HCT116 (cell line): ENCODE results near the gene TFDP1. TPM values are rescaled to one million over a fixed set of nuclear protein-coding genes. Genes with fewer than 3 reads are reported as not detected.

Source experiments
- ATAC-seq: fragments of 200-7000 bp; cut with Tn5 transposase; 2 replicates; pipeline ENCODE4 v1.9.1; 2020; ENCODE audit warnings: mild to moderate bottlenecking, moderate library complexity
- BruUV-seq: library from RNA; stranded (reverse); fragments of 400-500 nt; replicated peaks from 2 replicates; lab custom pipeline; 2021; lab: Mats Ljungman, UMichigan
- CTCF ChIA-PET: fragments of 300-600 bp; sonication (Branson Sonifier 250); formaldehyde crosslinking; loops from one replicate; lab custom pipeline; 2021; ENCODE audit warnings: antibody characterized with exemption; lab: Charles Lee
- POLR2A ChIA-PET: fragments of 300-600, 350-600 bp; sonication (Branson Sonifier 250); formaldehyde crosslinking; loops from one replicate; lab custom pipeline; 2021; ENCODE audit warnings: antibody characterized with exemption; lab: Charles Lee
- RAD21 ChIA-PET, 2 experiments: fragments of 300-600 bp; sonication (Branson Sonifier 250); formaldehyde crosslinking; loops; one replicate each; lab custom pipeline; 2023; ENCODE audit warnings: low total read pairs in 2 of 2; ENCODE audit not compliant: uncharacterized antibody in 2 of 2, unreplicated experiment in 2 of 2, low non-redundant PET in 1 of 2; lab: Charles Lee
- DNase-seq: peaks from one replicate; pipeline ENCODE4 v3.0.0-alpha.2; 2010; ENCODE audit warnings: low read depth, low spot score
- H2AFZ ChIP-seq: fragments of 200-600 bp; shearing (Covaris generic), sonication (generic); 2 replicates; pipeline ENCODE4 v1.6.1; 2017; ENCODE audit warnings: low read depth, mixed run types, mixed read lengths, antibody characterized with exemption, low read length; ENCODE audit not compliant: poor library complexity, severe bottlenecking
- H3K27ac ChIP-seq: 2 replicates; pipeline ENCODE4 v1.5.1; 2012; ENCODE audit warnings: low read depth, low read length
- H3K27me3 ChIP-seq: fragments of 200-600 bp; sonication (generic); 2 replicates; pipeline ENCODE4 v1.6.1; 2016; ENCODE audit warnings: mixed run types, low read length, mixed read lengths; ENCODE audit not compliant: insufficient read depth
- H3K36me3 ChIP-seq, 2 experiments: fragments of 200-500 bp in 1 of 2; fragments of 200-600 bp in 1 of 2; sonication (Bioruptor generic) in 1 of 2; sonication (generic) in 1 of 2; 2 replicates each; pipeline versions ENCODE4 v1.5.1 to v1.6.1; 2014 to 2016; ENCODE audit warnings: low read length in 2 of 2, inconsistent platforms in 1 of 2, mixed read lengths in 1 of 2, mixed run types in 1 of 2; ENCODE audit not compliant: insufficient read depth in 2 of 2, control insufficient read depth in 1 of 2
- H3K4me1 ChIP-seq, 2 experiments: fragments of 200-600 bp in 1 of 2; sonication (generic) in 1 of 2; 2 replicates each; pipeline versions ENCODE4 v1.5.1 to v1.6.1; 2012 to 2017; ENCODE audit warnings: low read length in 2 of 2, inconsistent platforms in 1 of 2, mild to moderate bottlenecking in 1 of 2, mixed read lengths in 1 of 2, mixed run types in 1 of 2, moderate library complexity in 1 of 2; ENCODE audit not compliant: insufficient read depth in 2 of 2, control insufficient read depth in 1 of 2
- H3K4me2 ChIP-seq: fragments of 200-600 bp; sonication (generic); 2 replicates; pipeline ENCODE4 v1.6.1; 2017; ENCODE audit warnings: mixed run types, low read length, mixed read lengths
- H3K4me3 ChIP-seq, 2 experiments: fragments of 200-600 bp in 1 of 2; sonication (generic) in 1 of 2; replicated peaks in 1 of 2; 2 replicates each; pipeline ENCODE4 v1.5.1; 2011 to 2016; ENCODE audit warnings: low read length in 2 of 2, control low read depth in 1 of 2, low read depth in 1 of 2, mild to moderate bottlenecking in 1 of 2, mixed read lengths in 1 of 2, mixed run types in 1 of 2
- H3K79me2 ChIP-seq: fragments of 200-600 bp; sonication (generic); 2 replicates; pipeline ENCODE4 v1.6.1; 2017; ENCODE audit warnings: mild to moderate bottlenecking, mixed run types, low read length, moderate library complexity, mixed read lengths; ENCODE audit not compliant: insufficient read depth
- H3K9ac ChIP-seq: fragments of 200-600 bp; sonication (generic); 2 replicates; pipeline ENCODE4 v1.6.1; 2016; ENCODE audit warnings: low read length, mixed read lengths
- H3K9me2 ChIP-seq: fragments of 200-600 bp; sonication (generic), shearing (Covaris generic); 2 replicates; pipeline ENCODE4 v1.6.1; 2017; ENCODE audit warnings: mixed run types, mild to moderate bottlenecking, moderate library complexity; ENCODE audit not compliant: insufficient read depth
- H3K9me3 ChIP-seq, 2 experiments: fragments of 200-500 bp in 1 of 2; fragments of 200-600 bp in 1 of 2; sonication (Bioruptor generic) in 1 of 2; sonication (generic) in 1 of 2; 2 replicates each; pipeline ENCODE4 v1.6.1; 2014 to 2017; ENCODE audit warnings: low read length in 2 of 2, mixed read lengths in 2 of 2, inconsistent platforms in 1 of 2, low read depth in 1 of 2, mild to moderate bottlenecking in 1 of 2, mixed run types in 1 of 2, moderate library complexity in 1 of 2; ENCODE audit not compliant: control insufficient read depth in 1 of 2, insufficient read depth in 1 of 2
- H4K20me1 ChIP-seq: fragments of 200-600 bp; sonication (generic), shearing (Covaris generic); 2 replicates; pipeline ENCODE4 v1.6.1; 2017; ENCODE audit warnings: mixed run types, mild to moderate bottlenecking, moderate library complexity; ENCODE audit not compliant: insufficient read depth
- CBX3 ChIP-seq: IDR thresholded peaks from 2 replicates; pipeline ENCODE4 v1.6.1; 2012; ENCODE audit warnings: low read depth
- CEBPB ChIP-seq: IDR thresholded peaks from 2 replicates; pipeline ENCODE4 v1.6.1; 2012; ENCODE audit warnings: low read depth
- CTCF ChIP-seq, 3 experiments: fragments of 200-600 bp in 1 of 3; sonication (generic) in 1 of 3; IDR thresholded peaks in 2 of 3; conservative IDR thresholded peaks in 1 of 3; 2 replicates each; pipeline ENCODE4 v1.5.1; 2012 to 2017; ENCODE audit warnings: low read depth in 2 of 3, low read length in 2 of 3, antibody characterized with exemption in 1 of 3, borderline replicate concordance in 1 of 3, control low read depth in 1 of 3, mild to moderate bottlenecking in 1 of 3, mixed read lengths in 1 of 3, mixed run types in 1 of 3, moderate library complexity in 1 of 3; ENCODE audit not compliant: insufficient read depth in 1 of 3
- EGR1 ChIP-seq: IDR thresholded peaks from 2 replicates; pipeline ENCODE4 v1.6.1; 2012; ENCODE audit warnings: low read depth
- EZH2 ChIP-seq: fragments of 200-600 bp; sonication (generic); IDR thresholded peaks from 2 replicates; pipeline ENCODE4 v1.6.1; 2017; ENCODE audit warnings: antibody characterized with exemption, mixed run types
- EZH2phosphoT487 ChIP-seq: fragments of 200-600 bp; IDR thresholded peaks from 2 replicates; pipeline ENCODE4 v1.6.1; 2018; ENCODE audit warnings: antibody characterized with exemption, borderline replicate concordance
- FOSL1 ChIP-seq: IDR thresholded peaks from 2 replicates; pipeline ENCODE4 v1.6.1; 2012; ENCODE audit warnings: low read depth
- JUND ChIP-seq: IDR thresholded peaks from 2 replicates; pipeline ENCODE4 v1.6.1; 2012
- POLR2A ChIP-seq: IDR thresholded peaks from 2 replicates; pipeline ENCODE4 v1.7.0; 2011; ENCODE audit warnings: borderline replicate concordance; ENCODE audit not compliant: insufficient read depth, insufficient read length; ENCODE audit errors: extremely low read depth
- POLR2AphosphoS5 ChIP-seq: IDR thresholded peaks from 2 replicates; pipeline ENCODE4 v1.6.1; 2011; ENCODE audit warnings: mild to moderate bottlenecking, low read depth, low read length, moderate library complexity
- RAD21 ChIP-seq: IDR thresholded peaks from 2 replicates; pipeline ENCODE4 v1.6.1; 2012; ENCODE audit warnings: low read depth, mild to moderate bottlenecking
- REST ChIP-seq: IDR thresholded peaks from 2 replicates; pipeline ENCODE4 v1.6.1; 2012; ENCODE audit warnings: low read depth
- SIN3A ChIP-seq: IDR thresholded peaks from 2 replicates; pipeline ENCODE4 v1.6.1; 2012; ENCODE audit warnings: low read depth
- TCF7L2 ChIP-seq: IDR thresholded peaks from 2 replicates; pipeline ENCODE4 v1.7.0; 2011; ENCODE audit warnings: borderline replicate concordance, inconsistent platforms; ENCODE audit not compliant: insufficient read depth, insufficient read length; ENCODE audit errors: extremely low read depth
- ZBTB33 ChIP-seq: IDR thresholded peaks from 2 replicates; pipeline ENCODE4 v1.6.1; 2011; ENCODE audit warnings: mild to moderate bottlenecking, low read length, moderate library complexity; ENCODE audit not compliant: insufficient replicate concordance; ENCODE audit errors: extremely low read depth
- ZFX ChIP-seq: fragments of 450-650 bp; IDR thresholded peaks from 2 replicates; pipeline ENCODE4 v1.6.1; 2017
- intact Hi-C: fragments of 100-400 bp; cut with micrococcal nuclease; formaldehyde crosslinking; loops from 2 replicates; pipeline ENCODE4 v1.10.0; 2022
- total RNA-seq: library from RNA; stranded (reverse); gene quantifications from one replicate; pipeline ENCODE4 v1.2.1, GENCODE V29; 2021; ENCODE audit not compliant: unreplicated experiment

TFDP1 gene
- total RNA-seq, 1 experiment from 2014 or later: 169 TPM

GRCh38 chr13:113550453-113550852 lies 34.1 kb upstream of the TFDP1 start:
- intact Hi-C loops: no loop called here
- ChIA-PET CTCF (no interaction called here), RAD21 (no interaction called here), POLR2A (no interaction called here)
- Histone ChIP-seq H3K9ac (no peak overlapping the region), H3K79me2 (0 out of 2 replicates have a peak, but pooled peaks cover 3% of the 10 kb centered on the region), H3K27ac (no peak overlapping the region), H3K36me3 (no peaks in the 10 kb centered on the region; a peak in 1 of 4 replicates), H3K27me3 (no peaks in the 10 kb centered on the region), H4K20me1 (no peaks in the 10 kb centered on the region), H2AFZ (no peak overlapping the region), H3K9me3 (no peaks in the 10 kb centered on the region), H3K4me2 (no peak overlapping the region), H3K4me3 (no peak overlapping the region), H3K9me2 (no peaks in the 10 kb centered on the region), H3K4me1 (no peaks in the 10 kb centered on the region)
- no peak for DNase-seq
- ATAC-seq: no peak
- BruUV-seq: no TSS peak
- TF ChIP-seq REST: no peak
- no peak for TF ChIP-seq ZBTB33
- TF ChIP-seq POLR2A: no peak
- TF ChIP-seq RAD21: no peak
- no peak for TF ChIP-seq EZH2phosphoT487
- TF ChIP-seq POLR2AphosphoS5: no peak
- TF ChIP-seq JUND: no peak
- no peak for TF ChIP-seq EGR1
- no peak for TF ChIP-seq ZFX
- no peak for TF ChIP-seq CEBPB
- no peak for TF ChIP-seq EZH2
- TF ChIP-seq CTCF (IDR thresholded peaks at IDR 0.05 in 2 of 3, conservative IDR thresholded peaks at IDR 0.05 in 1 of 3; ENCODE audit: borderline replicate concordance in 1 of 3, insufficient read depth in 1 of 3, low read depth in 2 of 3, low read length in 2 of 3): no peak
- TF ChIP-seq FOSL1: no peak
- TF ChIP-seq SIN3A: no peak
- no peak for TF ChIP-seq TCF7L2
- TF ChIP-seq CBX3: no peak
